Measurements from ENCODE around the gene TBC1D9B.
"Not testable (repeated sequence)": the region's sequence is repeated elsewhere in the genome, so short reads cannot be mapped to it uniquely, and the experiment has no call there.

The TBC1D9B gene

DNA sequence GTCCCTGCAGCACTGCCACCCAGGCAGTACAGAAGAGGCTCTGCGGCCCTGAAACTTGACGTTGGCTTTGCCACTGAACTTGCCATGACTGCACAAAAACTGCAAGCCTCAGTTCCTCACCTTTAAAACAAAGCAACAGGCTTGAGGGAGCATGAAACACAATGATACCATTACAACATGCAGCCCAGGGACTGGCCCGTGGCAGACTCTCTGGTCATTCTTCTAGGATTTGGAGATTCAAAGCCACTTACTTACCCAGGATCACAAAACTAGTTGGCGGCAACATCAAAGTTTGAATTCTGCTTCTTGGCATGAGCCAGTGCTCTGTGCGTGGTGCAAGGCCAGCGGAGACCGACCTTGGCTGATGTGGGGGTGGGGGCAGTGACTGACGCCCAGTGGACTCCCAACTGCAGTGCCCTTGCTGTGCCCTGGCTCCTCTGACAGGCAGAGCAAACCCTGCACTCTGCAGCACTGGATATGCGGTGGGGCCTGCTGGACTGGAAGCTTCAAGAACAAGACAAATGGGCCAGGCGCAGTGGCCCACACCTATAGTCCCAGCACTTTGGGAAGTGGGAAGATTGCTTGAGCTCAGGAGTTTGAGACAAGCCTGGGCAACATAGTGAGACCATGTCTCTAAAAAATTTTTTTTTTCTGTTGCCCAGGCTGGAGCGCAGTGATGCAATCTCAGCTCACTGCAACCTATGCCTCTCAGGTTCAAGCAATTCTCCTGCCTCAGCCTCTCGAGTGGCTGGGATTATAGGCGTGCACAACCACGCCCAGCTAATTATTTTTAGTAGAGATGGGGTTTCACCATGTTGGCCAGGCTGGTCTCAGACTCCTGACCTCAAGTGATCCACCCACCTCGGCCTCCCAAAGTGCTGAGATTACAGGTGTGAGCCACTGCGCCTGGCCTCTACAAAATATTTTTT lies 68.1 kb downstream of the TBC1D9B start:
- no peak for TF ChIP-seq ZFX (IDR thresholded peaks at IDR 0.05; ENCODE audit: borderline replicate concordance)
- TF ChIP-seq, protein P1, sequence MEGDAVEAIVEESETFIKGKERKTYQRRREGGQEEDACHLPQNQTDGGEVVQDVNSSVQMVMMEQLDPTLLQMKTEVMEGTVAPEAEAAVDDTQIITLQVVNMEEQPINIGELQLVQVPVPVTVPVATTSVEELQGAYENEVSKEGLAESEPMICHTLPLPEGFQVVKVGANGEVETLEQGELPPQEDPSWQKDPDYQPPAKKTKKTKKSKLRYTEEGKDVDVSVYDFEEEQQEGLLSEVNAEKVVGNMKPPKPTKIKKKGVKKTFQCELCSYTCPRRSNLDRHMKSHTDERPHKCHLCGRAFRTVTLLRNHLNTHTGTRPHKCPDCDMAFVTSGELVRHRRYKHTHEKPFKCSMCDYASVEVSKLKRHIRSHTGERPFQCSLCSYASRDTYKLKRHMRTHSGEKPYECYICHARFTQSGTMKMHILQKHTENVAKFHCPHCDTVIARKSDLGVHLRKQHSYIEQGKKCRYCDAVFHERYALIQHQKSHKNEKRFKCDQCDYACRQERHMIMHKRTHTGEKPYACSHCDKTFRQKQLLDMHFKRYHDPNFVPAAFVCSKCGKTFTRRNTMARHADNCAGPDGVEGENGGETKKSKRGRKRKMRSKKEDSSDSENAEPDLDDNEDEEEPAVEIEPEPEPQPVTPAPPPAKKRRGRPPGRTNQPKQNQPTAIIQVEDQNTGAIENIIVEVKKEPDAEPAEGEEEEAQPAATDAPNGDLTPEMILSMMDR (IDR thresholded peaks at IDR 0.05), result no peak
- H3K27ac ChIP-seq, result no peak overlapping the region

DNA sequence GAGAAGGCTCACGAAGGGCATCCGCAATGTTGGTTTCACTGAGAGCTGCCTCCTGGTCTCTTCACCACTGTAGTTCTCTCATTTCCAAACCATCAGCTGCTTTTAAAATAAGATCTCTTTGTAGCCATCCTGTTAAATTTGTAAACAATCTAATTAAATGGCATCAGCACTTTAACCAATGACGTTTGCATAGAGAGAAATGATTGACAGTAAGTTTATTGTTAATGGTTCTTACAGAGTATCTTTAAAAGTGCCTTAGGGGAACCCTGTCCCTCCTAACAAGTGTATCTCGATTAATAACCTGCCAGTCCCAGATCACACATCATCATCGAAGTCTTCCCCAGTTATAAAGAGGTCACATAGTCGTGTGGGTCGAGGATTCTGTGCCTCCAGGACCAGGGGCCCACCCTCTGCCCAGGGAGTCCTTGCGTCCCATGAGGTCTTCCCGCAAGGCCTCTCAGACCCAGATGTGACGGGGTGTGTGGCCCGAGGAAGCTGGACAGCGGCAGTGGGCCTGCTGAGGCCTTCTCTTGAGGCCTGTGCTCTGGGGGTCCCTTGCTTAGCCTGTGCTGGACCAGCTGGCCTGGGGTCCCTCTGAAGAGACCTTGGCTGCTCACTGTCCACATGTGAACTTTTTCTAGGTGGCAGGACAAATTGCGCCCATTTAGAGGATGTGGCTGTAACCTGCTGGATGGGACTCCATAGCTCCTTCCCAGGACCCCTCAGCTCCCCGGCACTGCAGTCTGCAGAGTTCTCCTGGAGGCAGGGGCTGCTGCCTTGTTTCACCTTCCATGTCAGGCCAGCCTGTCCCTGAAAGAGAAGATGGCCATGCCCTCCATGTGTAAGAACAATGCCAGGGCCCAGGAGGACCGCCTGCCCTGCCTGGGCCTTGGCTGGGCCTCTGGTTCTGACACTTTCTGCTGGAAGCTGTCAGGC lies 70.4 kb downstream of the TBC1D9B start:
- H3K27ac ChIP-seq, result no peak overlapping the region
- TF ChIP-seq ZFX (IDR thresholded peaks at IDR 0.05; ENCODE audit: borderline replicate concordance), result no peak
- TF ChIP-seq, protein P1 (IDR thresholded peaks at IDR 0.05), result no peak

DNA sequence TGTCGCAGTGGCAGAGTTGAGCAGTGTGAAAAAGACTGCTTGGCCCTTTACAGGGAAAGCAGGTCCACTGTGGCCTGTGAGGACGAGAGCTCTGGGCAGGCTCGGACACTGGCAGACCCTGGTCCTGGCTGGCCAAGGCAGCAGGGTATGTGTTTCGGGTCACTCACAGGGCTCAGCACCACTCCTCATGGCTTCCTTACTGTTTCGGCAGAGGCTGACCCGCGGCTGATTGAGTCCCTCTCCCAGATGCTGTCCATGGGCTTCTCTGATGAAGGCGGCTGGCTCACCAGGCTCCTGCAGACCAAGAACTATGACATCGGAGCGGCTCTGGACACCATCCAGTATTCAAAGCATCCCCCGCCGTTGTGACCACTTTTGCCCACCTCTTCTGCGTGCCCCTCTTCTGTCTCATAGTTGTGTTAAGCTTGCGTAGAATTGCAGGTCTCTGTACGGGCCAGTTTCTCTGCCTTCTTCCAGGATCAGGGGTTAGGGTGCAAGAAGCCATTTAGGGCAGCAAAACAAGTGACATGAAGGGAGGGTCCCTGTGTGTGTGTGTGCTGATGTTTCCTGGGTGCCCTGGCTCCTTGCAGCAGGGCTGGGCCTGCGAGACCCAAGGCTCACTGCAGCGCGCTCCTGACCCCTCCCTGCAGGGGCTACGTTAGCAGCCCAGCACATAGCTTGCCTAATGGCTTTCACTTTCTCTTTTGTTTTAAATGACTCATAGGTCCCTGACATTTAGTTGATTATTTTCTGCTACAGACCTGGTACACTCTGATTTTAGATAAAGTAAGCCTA lies 71.3 kb downstream of the TBC1D9B start:
- no peak overlapping the region for H3K27ac ChIP-seq
- TF ChIP-seq, protein P1 (IDR thresholded peaks at IDR 0.05), result no peak
- TF ChIP-seq ZFX (IDR thresholded peaks at IDR 0.05; ENCODE audit: borderline replicate concordance), result no peak

DNA sequence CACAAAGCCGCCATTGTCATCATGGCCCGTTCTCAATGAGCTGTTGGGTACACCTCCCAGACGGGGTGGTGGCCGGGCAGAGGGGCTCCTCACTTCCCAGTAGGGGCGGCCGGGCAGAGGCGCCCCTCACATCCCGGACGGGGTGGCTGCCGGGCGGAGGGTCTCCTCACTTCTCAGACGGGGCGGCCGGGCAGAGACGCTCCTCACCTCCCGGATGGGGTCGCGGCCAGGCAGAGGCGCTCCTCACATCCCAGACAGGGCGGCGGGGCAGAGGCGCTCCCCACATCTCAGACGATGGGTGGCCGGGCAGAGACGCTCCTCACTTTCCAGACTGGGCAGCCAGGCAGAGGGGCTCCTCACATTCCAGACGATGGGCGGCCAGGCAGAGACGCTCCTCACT lies 72.8 kb downstream of the TBC1D9B start:
- not testable (repeated sequence) for H3K27ac ChIP-seq

- TF ChIP-seq, protein P1 (IDR thresholded peaks at IDR 0.05), result no peak
- TF ChIP-seq ZFX (IDR thresholded peaks at IDR 0.05; ENCODE audit: borderline replicate concordance), result no peak
- no peak overlapping the region for H3K27ac ChIP-seq
Observed at GRCh38 chr5:179834120-179834519, 73.6 kb downstream of the TBC1D9B start.

DNA sequence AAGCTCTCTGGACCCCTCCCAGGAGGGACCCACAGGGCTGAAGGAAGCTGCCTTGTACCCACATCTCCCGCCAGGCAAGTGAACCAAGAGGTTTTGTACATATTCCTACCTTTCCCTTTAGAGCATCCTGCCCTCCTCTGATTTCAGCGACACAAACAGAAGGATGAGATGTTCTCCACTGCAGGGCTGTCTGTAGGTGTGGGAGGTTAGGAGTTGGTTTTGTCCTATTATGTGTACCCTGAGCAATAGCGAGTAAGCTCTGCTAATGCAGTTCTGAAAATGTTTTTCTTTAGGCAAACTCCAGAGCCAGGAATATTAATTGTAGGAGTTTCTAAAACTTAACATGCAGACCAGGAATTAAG lies 74.0 kb downstream of the TBC1D9B start:
- no peak overlapping the region for H3K27ac ChIP-seq
- no peak for TF ChIP-seq ZFX (IDR thresholded peaks at IDR 0.05; ENCODE audit: borderline replicate concordance)
- TF ChIP-seq, protein P1 (IDR thresholded peaks at IDR 0.05), result no peak

- TF ChIP-seq, protein P1 (IDR thresholded peaks at IDR 0.05), result no peak
- no peak for TF ChIP-seq ZFX (IDR thresholded peaks at IDR 0.05; ENCODE audit: borderline replicate concordance)
- H3K27ac ChIP-seq, result no peak overlapping the region
Observed at GRCh38 chr5:179833056-179833708, 74.5 kb downstream of the TBC1D9B start.

All from 22Rv1 (cell line).